OCI-LY7 (cell line): Measurements from ENCODE around the gene CA12. TPM values are rescaled to one million over a fixed set of nuclear protein-coding genes. Genes with fewer than 3 reads are reported as not detected.

ENCODE experiments used
- BruUV-seq: library from RNA; stranded (reverse); fragments of 400-500 nt; replicated peaks from 2 replicates; lab custom pipeline; 2021; lab: Mats Ljungman, UMichigan
- CTCF ChIA-PET: fragments of 300-600 bp; sonication (Branson Sonifier 250); formaldehyde crosslinking; loops from one replicate; lab custom pipeline; 2022; ENCODE audit warnings: antibody characterized with exemption; ENCODE audit not compliant: unreplicated experiment; lab: Charles Lee
- POLR2A ChIA-PET: fragments of 300-600 bp; sonication (Branson Sonifier 250); formaldehyde crosslinking; loops from one replicate; lab custom pipeline; 2022; ENCODE audit warnings: antibody characterized with exemption; lab: Charles Lee
- DNase-seq: peaks from one replicate; pipeline ENCODE4 v3.0.0-alpha.2; 2015; ENCODE audit warnings: low spot score
- H2AFZ ChIP-seq: fragments of 200-600 bp; sonication (generic), shearing (Covaris generic); 2 replicates; pipeline ENCODE4 v1.6.1; 2014; ENCODE audit warnings: mild to moderate bottlenecking, antibody characterized with exemption, low read length, moderate library complexity
- H3K27ac ChIP-seq: fragments of 200-600 bp; sonication (generic); 2 replicates; pipeline ENCODE4 v1.5.1; 2014; ENCODE audit warnings: mixed run types, low read depth, mild to moderate bottlenecking, moderate library complexity, low read length, inconsistent platforms; ENCODE audit not compliant: poor library complexity, severe bottlenecking
- H3K36me3 ChIP-seq: fragments of 200-600 bp; sonication (generic); 2 replicates; pipeline ENCODE4 v1.6.1; 2014; ENCODE audit warnings: mild to moderate bottlenecking, antibody characterized with exemption, low read length, moderate library complexity, mixed read lengths; ENCODE audit not compliant: insufficient read depth
- H3K4me1 ChIP-seq: fragments of 200-600 bp; sonication (generic); 2 replicates; pipeline ENCODE4 v1.5.1; 2014; ENCODE audit warnings: mild to moderate bottlenecking, low read length; ENCODE audit not compliant: insufficient read depth, poor library complexity, severe bottlenecking
- H3K4me2 ChIP-seq: fragments of 200-600 bp; sonication (generic); 2 replicates; pipeline ENCODE4 v1.6.1; 2014; ENCODE audit warnings: mild to moderate bottlenecking, low read length
- H3K4me3 ChIP-seq: fragments of 200-600 bp; sonication (generic); 2 replicates; pipeline ENCODE4 v1.5.1; 2014; ENCODE audit warnings: mild to moderate bottlenecking, low read depth, low read length; ENCODE audit not compliant: poor library complexity, severe bottlenecking
- H3K79me2 ChIP-seq: fragments of 200-600 bp; sonication (generic); 2 replicates; pipeline ENCODE4 v1.6.1; 2016; ENCODE audit warnings: low read depth, mild to moderate bottlenecking, low read length, moderate library complexity, mixed read lengths; ENCODE audit not compliant: insufficient read depth
- H3K9me2 ChIP-seq: fragments of 200-600 bp; sonication (generic); 2 replicates; pipeline ENCODE4 v1.6.1; 2016; ENCODE audit warnings: mild to moderate bottlenecking, low read length, mixed read lengths; ENCODE audit not compliant: insufficient read depth
- H3K9me3 ChIP-seq: fragments of 200-600 bp; sonication (generic); 2 replicates; pipeline ENCODE4 v1.6.1; 2014; ENCODE audit warnings: mild to moderate bottlenecking, mixed run types, low read length, mixed read lengths
- H4K20me1 ChIP-seq: fragments of 200-600 bp; sonication (generic); 2 replicates; pipeline ENCODE4 v1.6.1; 2014; ENCODE audit warnings: mild to moderate bottlenecking, antibody characterized with exemption, low read length, moderate library complexity, mixed read lengths; ENCODE audit not compliant: insufficient read depth
- EZH2phosphoT487 ChIP-seq: fragments of 200-600 bp; sonication (generic); IDR thresholded peaks from 2 replicates; pipeline ENCODE4 v1.6.1; 2018; ENCODE audit warnings: low read depth, borderline replicate concordance, mild to moderate bottlenecking, mixed run types, antibody characterized with exemption, low read length, moderate library complexity, mixed read lengths
- intact Hi-C: fragments of 100-400 bp; cut with micrococcal nuclease; formaldehyde crosslinking; loops from one replicate; pipeline ENCODE4 v1.10.0; 2022; ENCODE audit not compliant: unreplicated experiment
- total RNA-seq, 2 experiments: library from RNA; depleted of rRNA in 1 of 2; stranded (reverse); fragments of >200 nt in 1 of 2; shearing (Covaris generic) in 1 of 2; gene quantifications; 2 replicates each; pipeline ENCODE4 v1.2.3, GENCODE V29; 2014 to 2022
- TF ChIP-seq, protein P1 (sequence below): fragments of 200-600 bp; sonication (generic); conservative IDR thresholded peaks from 2 replicates; pipeline ENCODE4 v1.5.1; 2014; ENCODE audit warnings: mild to moderate bottlenecking, antibody characterized with exemption, low read length, moderate library complexity, mixed read lengths

The CA12 gene
- total RNA-seq, 2 experiments from 2014 or later: not detected

DNA sequence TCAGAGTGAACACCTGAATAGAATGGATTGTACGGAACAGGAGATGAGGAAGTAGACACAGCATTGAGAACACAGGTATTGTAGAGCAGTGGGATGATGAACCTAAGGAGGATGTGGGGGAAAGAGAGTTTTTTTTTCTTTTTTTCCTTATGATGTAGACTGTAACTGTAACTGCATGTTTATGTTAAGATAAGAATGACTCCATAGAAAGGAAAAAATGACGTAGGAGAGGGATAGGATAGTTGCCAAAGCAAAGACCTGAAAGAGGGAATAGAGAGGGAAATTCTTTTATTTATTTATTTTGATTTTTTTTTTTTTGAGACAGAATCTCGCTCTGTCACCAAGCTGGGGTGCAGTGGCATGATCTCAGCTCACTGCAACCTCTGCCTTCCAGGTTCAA, 71.0 kb downstream of the CA12 start:
- no TSS peak for BruUV-seq
- intact Hi-C loops: no loop called here
- no peaks in the 10 kb centered on the region for H3K36me3 ChIP-seq
- POLR2A ChIA-PET: interaction anchor here (0.6 to 0.8 kb wide), 2 partner anchors 9 to 86 kb away, joined by 3 read pairs; no protein-coding TSS in a partner anchor
- no peaks in the 10 kb centered on the region for H3K79me2 ChIP-seq
- H3K9me2 ChIP-seq: no peaks in the 10 kb centered on the region
- no peaks in the 10 kb centered on the region for H3K9me3 ChIP-seq
- H3K4me2 ChIP-seq: no peak overlapping the region
- DNase-seq: no peak
- H3K4me3 ChIP-seq: no peak overlapping the region
- H2AFZ ChIP-seq: no peak overlapping the region
- H3K4me1 ChIP-seq: no peaks in the 10 kb centered on the region
- H4K20me1 ChIP-seq: no peaks in the 10 kb centered on the region
- no peak overlapping the region for H3K27ac ChIP-seq
- TF ChIP-seq EZH2phosphoT487: no peak
- TF ChIP-seq, protein P1, sequence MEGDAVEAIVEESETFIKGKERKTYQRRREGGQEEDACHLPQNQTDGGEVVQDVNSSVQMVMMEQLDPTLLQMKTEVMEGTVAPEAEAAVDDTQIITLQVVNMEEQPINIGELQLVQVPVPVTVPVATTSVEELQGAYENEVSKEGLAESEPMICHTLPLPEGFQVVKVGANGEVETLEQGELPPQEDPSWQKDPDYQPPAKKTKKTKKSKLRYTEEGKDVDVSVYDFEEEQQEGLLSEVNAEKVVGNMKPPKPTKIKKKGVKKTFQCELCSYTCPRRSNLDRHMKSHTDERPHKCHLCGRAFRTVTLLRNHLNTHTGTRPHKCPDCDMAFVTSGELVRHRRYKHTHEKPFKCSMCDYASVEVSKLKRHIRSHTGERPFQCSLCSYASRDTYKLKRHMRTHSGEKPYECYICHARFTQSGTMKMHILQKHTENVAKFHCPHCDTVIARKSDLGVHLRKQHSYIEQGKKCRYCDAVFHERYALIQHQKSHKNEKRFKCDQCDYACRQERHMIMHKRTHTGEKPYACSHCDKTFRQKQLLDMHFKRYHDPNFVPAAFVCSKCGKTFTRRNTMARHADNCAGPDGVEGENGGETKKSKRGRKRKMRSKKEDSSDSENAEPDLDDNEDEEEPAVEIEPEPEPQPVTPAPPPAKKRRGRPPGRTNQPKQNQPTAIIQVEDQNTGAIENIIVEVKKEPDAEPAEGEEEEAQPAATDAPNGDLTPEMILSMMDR: no peak
- CTCF ChIA-PET: no interaction called here

DNA sequence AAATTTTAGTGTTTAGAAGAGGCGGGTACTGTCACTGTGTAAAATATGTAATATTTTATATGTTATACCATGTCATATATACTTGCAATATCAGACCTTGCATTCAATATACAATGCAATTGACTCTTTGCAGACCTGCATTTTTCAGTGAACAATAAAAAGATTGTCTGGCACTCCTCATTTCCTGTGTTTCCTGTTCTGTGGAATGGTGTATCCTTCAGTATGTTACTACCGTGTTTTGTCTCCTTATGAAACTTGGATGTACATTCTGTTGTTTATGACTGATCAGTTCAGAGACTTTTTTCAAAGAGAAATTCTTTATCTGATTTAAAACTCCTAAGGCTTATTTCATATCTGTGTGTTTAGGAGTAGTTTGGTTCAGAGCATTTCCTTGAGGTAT, 72.7 kb downstream of the CA12 start:
- CTCF ChIA-PET: no interaction called here
- Histone ChIP-seq H3K4me1 (no peaks in the 10 kb centered on the region), H3K79me2 (no peaks in the 10 kb centered on the region), H3K9me3 (no peaks in the 10 kb centered on the region), H3K4me3 (no peak overlapping the region), H4K20me1 (no peaks in the 10 kb centered on the region), H3K4me2 (no peak overlapping the region), H3K27ac (no peak overlapping the region), H3K9me2 (no peaks in the 10 kb centered on the region), H2AFZ (no peak overlapping the region), H3K36me3 (no peaks in the 10 kb centered on the region)
- intact Hi-C loops: no loop called here
- TF ChIP-seq, protein P1: no peak
- no TSS peak for BruUV-seq
- POLR2A ChIA-PET: no interaction called here
- no peak for DNase-seq

DNA sequence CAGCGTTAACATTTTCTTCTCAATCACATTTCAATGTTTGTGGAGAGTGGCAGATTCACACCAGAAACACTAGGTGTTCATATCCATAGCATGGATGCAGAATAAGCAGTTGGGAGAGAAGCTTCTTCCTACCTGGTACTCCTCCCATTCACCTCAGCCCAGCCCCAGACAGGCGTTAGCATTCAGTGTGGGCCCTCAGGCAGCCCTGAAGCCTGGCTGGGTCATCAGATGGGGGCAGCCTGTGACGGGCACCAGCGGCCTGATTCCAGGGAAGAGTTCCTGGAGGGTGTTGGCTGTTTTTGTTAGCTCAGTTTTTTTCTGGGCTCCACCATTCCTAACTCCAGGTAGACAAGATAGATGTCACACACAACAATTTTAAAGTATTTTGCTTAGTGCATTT, 73.2 kb downstream of the CA12 start:
- CTCF ChIA-PET: no interaction called here
- POLR2A ChIA-PET: no interaction called here
- TF ChIP-seq EZH2phosphoT487: no peak
- TF ChIP-seq, protein P1: no peak

More for the DNA sequence above, 73.2 kb downstream of the CA12 start:
- Histone ChIP-seq H3K27ac (no peak overlapping the region), H3K4me3 (no peak overlapping the region), H3K9me2 (no peaks in the 10 kb centered on the region), H4K20me1 (no peaks in the 10 kb centered on the region), H3K4me2 (no peak overlapping the region), H2AFZ (no peak overlapping the region), H3K9me3 (no peaks in the 10 kb centered on the region), H3K79me2 (no peaks in the 10 kb centered on the region), H3K36me3 (no peaks in the 10 kb centered on the region), H3K4me1 (no peaks in the 10 kb centered on the region)
- intact Hi-C loops: no loop called here
- no TSS peak for BruUV-seq
- no peak for DNase-seq
